PC-9 (cell line): Measurements from ENCODE around the gene GRIP1. TPM values are rescaled to one million over a fixed set of nuclear protein-coding genes. Genes with fewer than 3 reads are reported as not detected.
A peak's percentile ranks its signal among the peaks of the same experiment; 100 is the strongest.

Experiments
- BruUV-seq: library from RNA; stranded (reverse); fragments of 400-500 nt; replicated peaks from 2 replicates; lab custom pipeline; 2021; lab: Mats Ljungman, UMichigan
- CTCF ChIA-PET: fragments of 300-600 bp; sonication (Branson Sonifier 250); formaldehyde crosslinking; loops from one replicate; lab custom pipeline; 2022; ENCODE audit warnings: antibody characterized with exemption; lab: Charles Lee
- POLR2A ChIA-PET: fragments of 300-600 bp; sonication (Branson Sonifier 250); formaldehyde crosslinking; loops from one replicate; lab custom pipeline; 2022; ENCODE audit warnings: antibody characterized with exemption; ENCODE audit not compliant: unreplicated experiment; lab: Charles Lee
- DNase-seq, 2 experiments: peaks; one replicate each; pipeline versions ENCODE4 v3.0.0 to v3.0.0-alpha.2; 2015 to 2022; ENCODE audit warnings: mixed read lengths in 1 of 2
- H2AFZ ChIP-seq: fragments of 200-600 bp; sonication (generic); 2 replicates; pipeline ENCODE4 v1.8.1; 2017; ENCODE audit warnings: antibody characterized with exemption
- H3F3A ChIP-seq: fragments of 200-600 bp; sonication (generic); 2 replicates; pipeline ENCODE4 v1.8.1; 2017; ENCODE audit warnings: antibody characterized with exemption, mild to moderate bottlenecking, low read depth; ENCODE audit not compliant: insufficient read depth
- H3K27ac ChIP-seq: fragments of 200-600 bp; sonication (generic); 2 replicates; pipeline ENCODE4 v1.6.1; 2016; ENCODE audit warnings: mixed run types
- H3K27me3 ChIP-seq: fragments of 200-600 bp; sonication (generic); 2 replicates; pipeline ENCODE4 v1.6.1; 2016; ENCODE audit warnings: low read depth, mixed run types; ENCODE audit not compliant: insufficient read depth
- H3K36me3 ChIP-seq: fragments of 200-600 bp; sonication (generic); 2 replicates; pipeline ENCODE4 v1.6.1; 2016; ENCODE audit warnings: low read depth, mixed run types
- H3K4me1 ChIP-seq: fragments of 200-600 bp; sonication (generic); replicated peaks from 2 replicates; pipeline ENCODE4 v1.6.1; 2016; ENCODE audit warnings: mixed run types; ENCODE audit not compliant: insufficient read depth
- H3K4me2 ChIP-seq: fragments of 200-600 bp; sonication (generic); 2 replicates; pipeline ENCODE4 v1.6.1; 2017; ENCODE audit warnings: mixed run types
- H3K4me3 ChIP-seq: fragments of 200-600 bp; sonication (generic); 2 replicates; pipeline ENCODE4 v1.6.1; 2016; ENCODE audit warnings: mixed run types
- H3K79me2 ChIP-seq: fragments of 200-600 bp; sonication (generic); 2 replicates; pipeline ENCODE4 v1.6.1; 2017; ENCODE audit warnings: low read depth, mixed run types
- H3K9me2 ChIP-seq: fragments of 200-600 bp; sonication (generic); 2 replicates; pipeline ENCODE4 v1.8.1; 2017; ENCODE audit warnings: mild to moderate bottlenecking; ENCODE audit not compliant: insufficient read depth
- H3K9me3 ChIP-seq: fragments of 200-600 bp; sonication (generic); 2 replicates; pipeline ENCODE4 v1.8.1; 2016; ENCODE audit warnings: low read depth; ENCODE audit not compliant: insufficient read depth
- H4K20me1 ChIP-seq: fragments of 200-600 bp; sonication (generic); 2 replicates; pipeline ENCODE4 v1.8.1; 2017; ENCODE audit not compliant: insufficient read depth
- CTCF ChIP-seq: fragments of 200-600 bp; sonication (generic); conservative IDR thresholded peaks from 2 replicates; pipeline ENCODE4 v1.6.1; 2017; ENCODE audit warnings: mixed run types, antibody characterized with exemption, mild to moderate bottlenecking, moderate library complexity
- EZH2 ChIP-seq: fragments of 200-600 bp; sonication (generic); IDR thresholded peaks from 2 replicates; pipeline ENCODE4 v1.8.0; 2017; ENCODE audit warnings: antibody characterized with exemption, low read depth
- intact Hi-C: fragments of 100-400 bp; cut with micrococcal nuclease; formaldehyde crosslinking; loops from one replicate; pipeline ENCODE4 v1.10.0; 2022; ENCODE audit not compliant: unreplicated experiment
- total RNA-seq: library from RNA; stranded (reverse); gene quantifications from 2 replicates; pipeline ENCODE4 v1.2.3, GENCODE V29; 2021

The GRIP1 gene
- total RNA-seq, 1 experiment from 2014 or later, result 16.0 TPM

- Histone ChIP-seq H4K20me1 (no peaks in the 10 kb centered on the region), H2AFZ (no peak overlapping the region), H3K9me2 (no peaks in the 10 kb centered on the region), H3K4me3 (no peak overlapping the region), H3K27ac (no peak overlapping the region), H3K36me3 (no peaks in the 10 kb centered on the region), H3K27me3 (no peaks in the 10 kb centered on the region), H3K4me2 (no peak overlapping the region), H3K4me1 (no peaks in the 10 kb centered on the region), H3K9me3 (no peaks in the 10 kb centered on the region), H3K79me2 (no peaks in the 10 kb centered on the region), H3F3A (no peaks in the 10 kb centered on the region)
- CTCF ChIA-PET, result no interaction called here
- intact Hi-C loops, result loop anchor here (10.0 kb wide), 1 partner anchor 117 kb away; no protein-coding TSS in a partner anchor
- no peak for DNase-seq
- POLR2A ChIA-PET, result no interaction called here
- BruUV-seq, result no TSS peak
- TF ChIP-seq EZH2 (no peak), CTCF (no peak)
Observed at GRCh38 chr12:66571361-66571915, 107.4 kb downstream of the GRIP1 start.

- Histone ChIP-seq H2AFZ (no peak overlapping the region), H3F3A (no peaks in the 10 kb centered on the region), H3K4me2 (no peak overlapping the region), H3K4me1 (no peaks in the 10 kb centered on the region), H3K36me3 (no peaks in the 10 kb centered on the region), H3K9me2 (no peaks in the 10 kb centered on the region), H3K27me3 (no peaks in the 10 kb centered on the region), H3K4me3 (no peak overlapping the region), H3K27ac (no peak overlapping the region), H3K79me2 (no peaks in the 10 kb centered on the region), H4K20me1 (no peaks in the 10 kb centered on the region), H3K9me3 (no peaks in the 10 kb centered on the region; the same call in 1 of the 2 replicates)
- no peak for DNase-seq
- no TSS peak for BruUV-seq
- ChIA-PET POLR2A (no interaction called here), CTCF (no interaction called here)
- TF ChIP-seq EZH2 (no peak), CTCF (no peak)
- intact Hi-C loops, result no loop called here
Observed at GRCh38 chr12:66563220-66563619, 115.7 kb downstream of the GRIP1 start.

- POLR2A ChIA-PET, result no interaction called here
- H2AFZ ChIP-seq, result no peak overlapping the region
- H3K27me3 ChIP-seq, result no peaks in the 10 kb centered on the region
- H3K4me3 ChIP-seq, result no peak overlapping the region
- intact Hi-C loops, result no loop called here
- H3K9me2 ChIP-seq, result no peaks in the 10 kb centered on the region
- no peak overlapping the region for H3K27ac ChIP-seq
- H3K9me3 ChIP-seq, result no peaks in the 10 kb centered on the region
- DNase-seq, result no peak
- CTCF ChIA-PET, result no interaction called here
- no peaks in the 10 kb centered on the region for H3F3A ChIP-seq
- BruUV-seq, result no TSS peak
- H3K79me2 ChIP-seq, result no peaks in the 10 kb centered on the region
- TF ChIP-seq EZH2 (no peak), CTCF (0 out of 2 replicates have a peak, but pooled peaks have one; percentile 22)
- H3K4me2 ChIP-seq, result no peak overlapping the region
- H3K36me3 ChIP-seq, result no peaks in the 10 kb centered on the region
- no peaks in the 10 kb centered on the region for H4K20me1 ChIP-seq
- H3K4me1 ChIP-seq, result no peaks in the 10 kb centered on the region
Observed at GRCh38 chr12:66555113-66555512, 123.8 kb downstream of the GRIP1 start.
